HCT116 (cell line): ENCODE data around the gene C19orf25. TPM values are rescaled to one million over a fixed set of nuclear protein-coding genes. Genes with fewer than 3 reads are reported as not detected.

Experiments
- ATAC-seq: fragments of 200-7000 bp; cut with Tn5 transposase; 2 replicates; pipeline ENCODE4 v1.9.1; 2020; ENCODE audit warnings: mild to moderate bottlenecking, moderate library complexity
- BruUV-seq: library from RNA; stranded (reverse); fragments of 400-500 nt; replicated peaks from 2 replicates; lab custom pipeline; 2021; lab: Mats Ljungman, UMichigan
- CTCF ChIA-PET: fragments of 300-600 bp; sonication (Branson Sonifier 250); formaldehyde crosslinking; loops from one replicate; lab custom pipeline; 2021; ENCODE audit warnings: antibody characterized with exemption; lab: Charles Lee
- POLR2A ChIA-PET: fragments of 300-600, 350-600 bp; sonication (Branson Sonifier 250); formaldehyde crosslinking; loops from one replicate; lab custom pipeline; 2021; ENCODE audit warnings: antibody characterized with exemption; lab: Charles Lee
- RAD21 ChIA-PET, 2 experiments: fragments of 300-600 bp; sonication (Branson Sonifier 250); formaldehyde crosslinking; loops; one replicate each; lab custom pipeline; 2023; ENCODE audit warnings: low total read pairs in 2 of 2; ENCODE audit not compliant: uncharacterized antibody in 2 of 2, unreplicated experiment in 2 of 2, low non-redundant PET in 1 of 2; lab: Charles Lee
- DNase-seq: peaks from one replicate; pipeline ENCODE4 v3.0.0-alpha.2; 2010; ENCODE audit warnings: low read depth, low spot score
- H2AFZ ChIP-seq: fragments of 200-600 bp; shearing (Covaris generic), sonication (generic); 2 replicates; pipeline ENCODE4 v1.6.1; 2017; ENCODE audit warnings: low read depth, mixed run types, mixed read lengths, antibody characterized with exemption, low read length; ENCODE audit not compliant: poor library complexity, severe bottlenecking
- H3K27ac ChIP-seq: 2 replicates; pipeline ENCODE4 v1.5.1; 2012; ENCODE audit warnings: low read depth, low read length
- H3K27me3 ChIP-seq: fragments of 200-600 bp; sonication (generic); 2 replicates; pipeline ENCODE4 v1.6.1; 2016; ENCODE audit warnings: mixed run types, low read length, mixed read lengths; ENCODE audit not compliant: insufficient read depth
- H3K36me3 ChIP-seq, 2 experiments: fragments of 200-500 bp in 1 of 2; fragments of 200-600 bp in 1 of 2; sonication (Bioruptor generic) in 1 of 2; sonication (generic) in 1 of 2; 2 replicates each; pipeline versions ENCODE4 v1.5.1 to v1.6.1; 2014 to 2016; ENCODE audit warnings: low read length in 2 of 2, inconsistent platforms in 1 of 2, mixed read lengths in 1 of 2, mixed run types in 1 of 2; ENCODE audit not compliant: insufficient read depth in 2 of 2, control insufficient read depth in 1 of 2
- H3K4me1 ChIP-seq, 2 experiments: fragments of 200-600 bp in 1 of 2; sonication (generic) in 1 of 2; 2 replicates each; pipeline versions ENCODE4 v1.5.1 to v1.6.1; 2012 to 2017; ENCODE audit warnings: low read length in 2 of 2, inconsistent platforms in 1 of 2, mild to moderate bottlenecking in 1 of 2, mixed read lengths in 1 of 2, mixed run types in 1 of 2, moderate library complexity in 1 of 2; ENCODE audit not compliant: insufficient read depth in 2 of 2, control insufficient read depth in 1 of 2
- H3K4me2 ChIP-seq: fragments of 200-600 bp; sonication (generic); 2 replicates; pipeline ENCODE4 v1.6.1; 2017; ENCODE audit warnings: mixed run types, low read length, mixed read lengths
- H3K4me3 ChIP-seq, 2 experiments: fragments of 200-600 bp in 1 of 2; sonication (generic) in 1 of 2; replicated peaks in 1 of 2; 2 replicates each; pipeline ENCODE4 v1.5.1; 2011 to 2016; ENCODE audit warnings: low read length in 2 of 2, control low read depth in 1 of 2, low read depth in 1 of 2, mild to moderate bottlenecking in 1 of 2, mixed read lengths in 1 of 2, mixed run types in 1 of 2
- H3K79me2 ChIP-seq: fragments of 200-600 bp; sonication (generic); 2 replicates; pipeline ENCODE4 v1.6.1; 2017; ENCODE audit warnings: mild to moderate bottlenecking, mixed run types, low read length, moderate library complexity, mixed read lengths; ENCODE audit not compliant: insufficient read depth
- H3K9ac ChIP-seq: fragments of 200-600 bp; sonication (generic); 2 replicates; pipeline ENCODE4 v1.6.1; 2016; ENCODE audit warnings: low read length, mixed read lengths
- H3K9me2 ChIP-seq: fragments of 200-600 bp; sonication (generic), shearing (Covaris generic); 2 replicates; pipeline ENCODE4 v1.6.1; 2017; ENCODE audit warnings: mixed run types, mild to moderate bottlenecking, moderate library complexity; ENCODE audit not compliant: insufficient read depth
- H3K9me3 ChIP-seq, 2 experiments: fragments of 200-500 bp in 1 of 2; fragments of 200-600 bp in 1 of 2; sonication (Bioruptor generic) in 1 of 2; sonication (generic) in 1 of 2; 2 replicates each; pipeline ENCODE4 v1.6.1; 2014 to 2017; ENCODE audit warnings: low read length in 2 of 2, mixed read lengths in 2 of 2, inconsistent platforms in 1 of 2, low read depth in 1 of 2, mild to moderate bottlenecking in 1 of 2, mixed run types in 1 of 2, moderate library complexity in 1 of 2; ENCODE audit not compliant: control insufficient read depth in 1 of 2, insufficient read depth in 1 of 2
- H4K20me1 ChIP-seq: fragments of 200-600 bp; sonication (generic), shearing (Covaris generic); 2 replicates; pipeline ENCODE4 v1.6.1; 2017; ENCODE audit warnings: mixed run types, mild to moderate bottlenecking, moderate library complexity; ENCODE audit not compliant: insufficient read depth
- CBX3 ChIP-seq: IDR thresholded peaks from 2 replicates; pipeline ENCODE4 v1.6.1; 2012; ENCODE audit warnings: low read depth
- CEBPB ChIP-seq: IDR thresholded peaks from 2 replicates; pipeline ENCODE4 v1.6.1; 2012; ENCODE audit warnings: low read depth
- EGR1 ChIP-seq: IDR thresholded peaks from 2 replicates; pipeline ENCODE4 v1.6.1; 2012; ENCODE audit warnings: low read depth
- ELF1 ChIP-seq: IDR thresholded peaks from 2 replicates; pipeline ENCODE4 v1.6.1; 2012; ENCODE audit warnings: low read depth, borderline replicate concordance
- EZH2 ChIP-seq: fragments of 200-600 bp; sonication (generic); IDR thresholded peaks from 2 replicates; pipeline ENCODE4 v1.6.1; 2017; ENCODE audit warnings: antibody characterized with exemption, mixed run types
- FOSL1 ChIP-seq: IDR thresholded peaks from 2 replicates; pipeline ENCODE4 v1.6.1; 2012; ENCODE audit warnings: low read depth
- JUND ChIP-seq: IDR thresholded peaks from 2 replicates; pipeline ENCODE4 v1.6.1; 2012
- POLR2A ChIP-seq: IDR thresholded peaks from 2 replicates; pipeline ENCODE4 v1.7.0; 2011; ENCODE audit warnings: borderline replicate concordance; ENCODE audit not compliant: insufficient read depth, insufficient read length; ENCODE audit errors: extremely low read depth
- POLR2AphosphoS5 ChIP-seq: IDR thresholded peaks from 2 replicates; pipeline ENCODE4 v1.6.1; 2011; ENCODE audit warnings: mild to moderate bottlenecking, low read depth, low read length, moderate library complexity
- RAD21 ChIP-seq: IDR thresholded peaks from 2 replicates; pipeline ENCODE4 v1.6.1; 2012; ENCODE audit warnings: low read depth, mild to moderate bottlenecking
- SIN3A ChIP-seq: IDR thresholded peaks from 2 replicates; pipeline ENCODE4 v1.6.1; 2012; ENCODE audit warnings: low read depth
- SP1 ChIP-seq: IDR thresholded peaks from 2 replicates; pipeline ENCODE4 v1.6.1; 2012; ENCODE audit warnings: low read depth
- SRF ChIP-seq: IDR thresholded peaks from 2 replicates; pipeline ENCODE4 v1.6.1; 2012; ENCODE audit warnings: low read depth
- TCF7L2 ChIP-seq: IDR thresholded peaks from 2 replicates; pipeline ENCODE4 v1.7.0; 2011; ENCODE audit warnings: borderline replicate concordance, inconsistent platforms; ENCODE audit not compliant: insufficient read depth, insufficient read length; ENCODE audit errors: extremely low read depth
- ZNF274 ChIP-seq: fragments of 200-500 bp; sonication (Bioruptor generic); IDR thresholded peaks from 2 replicates; pipeline ENCODE4 v1.6.1; 2014; ENCODE audit warnings: mild to moderate bottlenecking, low read depth, low read length, inconsistent platforms
- intact Hi-C: fragments of 100-400 bp; cut with micrococcal nuclease; formaldehyde crosslinking; loops from 2 replicates; pipeline ENCODE4 v1.10.0; 2022
- total RNA-seq: library from RNA; stranded (reverse); gene quantifications from one replicate; pipeline ENCODE4 v1.2.1, GENCODE V29; 2021; ENCODE audit not compliant: unreplicated experiment
- TF ChIP-seq, protein P1 (sequence below), 3 experiments: fragments of 200-600 bp in 1 of 3; sonication (generic) in 1 of 3; IDR thresholded peaks in 2 of 3; conservative IDR thresholded peaks in 1 of 3; 2 replicates each; pipeline ENCODE4 v1.5.1; 2012 to 2017; ENCODE audit warnings: low read depth in 2 of 3, low read length in 2 of 3, antibody characterized with exemption in 1 of 3, borderline replicate concordance in 1 of 3, control low read depth in 1 of 3, mild to moderate bottlenecking in 1 of 3, mixed read lengths in 1 of 3, mixed run types in 1 of 3, moderate library complexity in 1 of 3; ENCODE audit not compliant: insufficient read depth in 1 of 3
- TF ChIP-seq, protein P2 (sequence below): IDR thresholded peaks from 2 replicates; pipeline ENCODE4 v1.6.1; 2012; ENCODE audit warnings: low read depth
- TF ChIP-seq, protein P3 (sequence below): IDR thresholded peaks from 2 replicates; pipeline ENCODE4 v1.6.1; 2012
- TF ChIP-seq, protein P4 (sequence below): IDR thresholded peaks from 2 replicates; pipeline ENCODE4 v1.6.1; 2012
- TF ChIP-seq, protein P5 (sequence below): IDR thresholded peaks from 2 replicates; pipeline ENCODE4 v1.6.1; 2011; ENCODE audit warnings: mild to moderate bottlenecking, low read length, moderate library complexity; ENCODE audit not compliant: insufficient replicate concordance; ENCODE audit errors: extremely low read depth

Gene C19orf25
- total RNA-seq, 1 experiment from 2014 or later, result 48.8 TPM

DNA sequence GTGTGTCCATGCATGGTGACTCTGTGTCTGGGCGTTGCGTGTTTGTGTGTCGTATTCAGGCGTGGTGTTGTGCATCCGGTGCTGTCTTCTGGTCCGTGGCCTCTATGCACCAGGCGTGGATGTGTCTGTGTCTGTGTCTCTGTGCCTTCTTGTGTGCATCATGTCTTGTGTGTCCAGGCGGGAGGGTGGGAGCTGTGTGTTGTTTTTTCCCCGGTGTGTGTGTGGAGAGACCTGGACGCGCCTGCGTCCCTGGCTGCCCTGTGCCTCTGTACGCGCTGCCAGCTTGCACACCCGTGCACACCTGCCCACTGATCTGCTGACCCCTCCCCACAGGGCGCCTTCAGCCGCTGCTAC, 45.9 kb upstream of the C19orf25 start:
- ATAC-seq (no peak), DNase-seq (no peak)
- Histone ChIP-seq H3K79me2 (no peaks in the 10 kb centered on the region), H3K9ac (no peak overlapping the region), H3K9me3 (no peaks in the 10 kb centered on the region), H3K4me2 (no peak overlapping the region), H3K4me1 (no peaks in the 10 kb centered on the region)
- TF ChIP-seq POLR2AphosphoS5 (no peak), CEBPB (no peak), JUND (no peak), SRF (no peak), TCF7L2 (no peak), ELF1 (no peak), RAD21 (no peak), POLR2A (no peak), EZH2 (no peak), CBX3 (no peak), SP1 (no peak), SIN3A (no peak), ZNF274 (no peak), FOSL1 (no peak), EGR1 (no peak)
- TF ChIP-seq, protein P1, sequence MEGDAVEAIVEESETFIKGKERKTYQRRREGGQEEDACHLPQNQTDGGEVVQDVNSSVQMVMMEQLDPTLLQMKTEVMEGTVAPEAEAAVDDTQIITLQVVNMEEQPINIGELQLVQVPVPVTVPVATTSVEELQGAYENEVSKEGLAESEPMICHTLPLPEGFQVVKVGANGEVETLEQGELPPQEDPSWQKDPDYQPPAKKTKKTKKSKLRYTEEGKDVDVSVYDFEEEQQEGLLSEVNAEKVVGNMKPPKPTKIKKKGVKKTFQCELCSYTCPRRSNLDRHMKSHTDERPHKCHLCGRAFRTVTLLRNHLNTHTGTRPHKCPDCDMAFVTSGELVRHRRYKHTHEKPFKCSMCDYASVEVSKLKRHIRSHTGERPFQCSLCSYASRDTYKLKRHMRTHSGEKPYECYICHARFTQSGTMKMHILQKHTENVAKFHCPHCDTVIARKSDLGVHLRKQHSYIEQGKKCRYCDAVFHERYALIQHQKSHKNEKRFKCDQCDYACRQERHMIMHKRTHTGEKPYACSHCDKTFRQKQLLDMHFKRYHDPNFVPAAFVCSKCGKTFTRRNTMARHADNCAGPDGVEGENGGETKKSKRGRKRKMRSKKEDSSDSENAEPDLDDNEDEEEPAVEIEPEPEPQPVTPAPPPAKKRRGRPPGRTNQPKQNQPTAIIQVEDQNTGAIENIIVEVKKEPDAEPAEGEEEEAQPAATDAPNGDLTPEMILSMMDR (IDR thresholded peaks at IDR 0.05 in 2 of 3, conservative IDR thresholded peaks at IDR 0.05 in 1 of 3; ENCODE audit: borderline replicate concordance in 1 of 3, insufficient read depth in 1 of 3, low read depth in 2 of 3, low read length in 2 of 3), result no peak
- TF ChIP-seq, protein P2, sequence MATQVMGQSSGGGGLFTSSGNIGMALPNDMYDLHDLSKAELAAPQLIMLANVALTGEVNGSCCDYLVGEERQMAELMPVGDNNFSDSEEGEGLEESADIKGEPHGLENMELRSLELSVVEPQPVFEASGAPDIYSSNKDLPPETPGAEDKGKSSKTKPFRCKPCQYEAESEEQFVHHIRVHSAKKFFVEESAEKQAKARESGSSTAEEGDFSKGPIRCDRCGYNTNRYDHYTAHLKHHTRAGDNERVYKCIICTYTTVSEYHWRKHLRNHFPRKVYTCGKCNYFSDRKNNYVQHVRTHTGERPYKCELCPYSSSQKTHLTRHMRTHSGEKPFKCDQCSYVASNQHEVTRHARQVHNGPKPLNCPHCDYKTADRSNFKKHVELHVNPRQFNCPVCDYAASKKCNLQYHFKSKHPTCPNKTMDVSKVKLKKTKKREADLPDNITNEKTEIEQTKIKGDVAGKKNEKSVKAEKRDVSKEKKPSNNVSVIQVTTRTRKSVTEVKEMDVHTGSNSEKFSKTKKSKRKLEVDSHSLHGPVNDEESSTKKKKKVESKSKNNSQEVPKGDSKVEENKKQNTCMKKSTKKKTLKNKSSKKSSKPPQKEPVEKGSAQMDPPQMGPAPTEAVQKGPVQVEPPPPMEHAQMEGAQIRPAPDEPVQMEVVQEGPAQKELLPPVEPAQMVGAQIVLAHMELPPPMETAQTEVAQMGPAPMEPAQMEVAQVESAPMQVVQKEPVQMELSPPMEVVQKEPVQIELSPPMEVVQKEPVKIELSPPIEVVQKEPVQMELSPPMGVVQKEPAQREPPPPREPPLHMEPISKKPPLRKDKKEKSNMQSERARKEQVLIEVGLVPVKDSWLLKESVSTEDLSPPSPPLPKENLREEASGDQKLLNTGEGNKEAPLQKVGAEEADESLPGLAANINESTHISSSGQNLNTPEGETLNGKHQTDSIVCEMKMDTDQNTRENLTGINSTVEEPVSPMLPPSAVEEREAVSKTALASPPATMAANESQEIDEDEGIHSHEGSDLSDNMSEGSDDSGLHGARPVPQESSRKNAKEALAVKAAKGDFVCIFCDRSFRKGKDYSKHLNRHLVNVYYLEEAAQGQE, result no peak
- TF ChIP-seq, protein P3, sequence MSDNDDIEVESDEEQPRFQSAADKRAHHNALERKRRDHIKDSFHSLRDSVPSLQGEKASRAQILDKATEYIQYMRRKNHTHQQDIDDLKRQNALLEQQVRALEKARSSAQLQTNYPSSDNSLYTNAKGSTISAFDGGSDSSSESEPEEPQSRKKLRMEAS, result no peak
- TF ChIP-seq, protein P4, sequence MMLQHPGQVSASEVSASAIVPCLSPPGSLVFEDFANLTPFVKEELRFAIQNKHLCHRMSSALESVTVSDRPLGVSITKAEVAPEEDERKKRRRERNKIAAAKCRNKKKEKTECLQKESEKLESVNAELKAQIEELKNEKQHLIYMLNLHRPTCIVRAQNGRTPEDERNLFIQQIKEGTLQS, result no peak
- TF ChIP-seq, protein P5, sequence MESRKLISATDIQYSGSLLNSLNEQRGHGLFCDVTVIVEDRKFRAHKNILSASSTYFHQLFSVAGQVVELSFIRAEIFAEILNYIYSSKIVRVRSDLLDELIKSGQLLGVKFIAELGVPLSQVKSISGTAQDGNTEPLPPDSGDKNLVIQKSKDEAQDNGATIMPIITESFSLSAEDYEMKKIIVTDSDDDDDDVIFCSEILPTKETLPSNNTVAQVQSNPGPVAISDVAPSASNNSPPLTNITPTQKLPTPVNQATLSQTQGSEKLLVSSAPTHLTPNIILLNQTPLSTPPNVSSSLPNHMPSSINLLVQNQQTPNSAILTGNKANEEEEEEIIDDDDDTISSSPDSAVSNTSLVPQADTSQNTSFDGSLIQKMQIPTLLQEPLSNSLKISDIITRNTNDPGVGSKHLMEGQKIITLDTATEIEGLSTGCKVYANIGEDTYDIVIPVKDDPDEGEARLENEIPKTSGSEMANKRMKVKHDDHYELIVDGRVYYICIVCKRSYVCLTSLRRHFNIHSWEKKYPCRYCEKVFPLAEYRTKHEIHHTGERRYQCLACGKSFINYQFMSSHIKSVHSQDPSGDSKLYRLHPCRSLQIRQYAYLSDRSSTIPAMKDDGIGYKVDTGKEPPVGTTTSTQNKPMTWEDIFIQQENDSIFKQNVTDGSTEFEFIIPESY, result no peak
- TF ChIP-seq, all 23 proteins: peak for 0
- Histone ChIP-seq H3K4me3 (no peak overlapping the region), H2AFZ (no peak overlapping the region), H4K20me1 (no peaks in the 10 kb centered on the region), H3K27me3 (no peaks in the 10 kb centered on the region), H3K36me3 (no peaks in the 10 kb centered on the region), H3K27ac (no peak overlapping the region), H3K9me2 (no peaks in the 10 kb centered on the region)
- BruUV-seq, result no TSS peak
- intact Hi-C loops, result no loop called here
- CTCF ChIA-PET, result no interaction called here
- RAD21 ChIA-PET, result no interaction called here
- POLR2A ChIA-PET, result no interaction called here
